ENCODE results near the gene DENND2D.

The DENND2D gene

DNA sequence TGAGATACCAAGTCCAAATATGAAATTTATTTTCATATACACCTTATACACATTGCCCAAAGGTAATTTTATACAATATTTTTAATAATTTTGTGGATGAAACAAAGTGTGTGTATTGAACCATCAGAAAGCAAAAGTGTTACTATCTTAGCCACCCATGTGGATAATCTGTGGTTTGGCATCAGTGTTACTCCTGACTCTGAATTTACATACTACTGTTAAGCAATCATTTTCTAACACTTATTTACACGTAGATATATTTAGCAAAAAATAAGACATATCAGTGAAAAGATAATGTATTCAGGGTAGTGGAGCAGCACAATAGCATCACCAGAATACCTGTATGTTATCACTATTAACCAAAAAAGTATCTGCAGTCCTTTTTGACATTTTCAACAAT is 23.8 kb downstream of the DENND2D start:
- Histone ChIP-seq H3K27me3 (no peaks in the 10 kb centered on the region), H3K27ac (no peak overlapping the region), H3K4me1 (ENCODE audit: control insufficient read depth in 1 of 2, insufficient read depth in 1 of 2, low read depth in 1 of 2, low read length in 1 of 2) (no peaks in the 10 kb centered on the region), H3K4me3 (ENCODE audit: low read depth in 1 of 2, low read length in 1 of 2) (no peak overlapping the region), H3K36me3 (peaks cover 54% of the 10 kb centered on the region), H3K9me3 (no peaks in the 10 kb centered on the region)
- no peak for TF ChIP-seq CTCF (IDR thresholded peaks at IDR 0.05)

GRCh38 chr1:111175349-111175748 is 25.1 kb downstream of the DENND2D start:
- Histone ChIP-seq H3K4me3 (ENCODE audit: low read depth in 1 of 2, low read length in 1 of 2) (no peak overlapping the region), H3K4me1 (ENCODE audit: control insufficient read depth in 1 of 2, insufficient read depth in 1 of 2, low read depth in 1 of 2, low read length in 1 of 2) (no peaks in the 10 kb centered on the region), H3K27ac (no peak overlapping the region), H3K9me3 (no peaks in the 10 kb centered on the region), H3K36me3 (peaks cover 67% of the 10 kb centered on the region), H3K27me3 (no peaks in the 10 kb centered on the region)
- no peak for TF ChIP-seq CTCF (IDR thresholded peaks at IDR 0.05)

DNA sequence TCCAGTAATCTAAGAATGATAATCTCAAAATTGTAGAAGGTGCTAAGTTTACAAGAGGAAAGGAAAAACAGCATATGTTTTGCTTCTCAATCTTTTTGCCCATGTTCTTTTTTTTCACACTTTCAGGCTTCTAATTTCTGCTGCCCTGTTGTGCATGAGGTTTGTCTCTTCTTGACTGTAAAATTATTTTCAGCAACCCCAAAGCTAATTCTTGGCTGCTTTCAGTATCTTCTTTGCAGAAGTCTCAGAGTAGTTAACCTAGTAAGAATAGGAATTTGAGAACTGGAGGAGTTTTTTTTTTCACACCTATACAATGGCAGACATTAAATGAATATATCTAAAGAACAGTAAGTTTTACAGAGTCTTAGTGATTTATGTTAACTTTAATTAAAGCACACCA is 26.4 kb downstream of the DENND2D start:
- Histone ChIP-seq H3K27ac (no peak overlapping the region), H3K9me3 (no peaks in the 10 kb centered on the region), H3K4me1 (ENCODE audit: control insufficient read depth in 1 of 2, insufficient read depth in 1 of 2, low read depth in 1 of 2, low read length in 1 of 2) (no peaks in the 10 kb centered on the region), H3K36me3 (peaks cover 69% of the 10 kb centered on the region), H3K4me3 (ENCODE audit: low read depth in 1 of 2, low read length in 1 of 2) (no peak overlapping the region), H3K27me3 (no peaks in the 10 kb centered on the region)
- TF ChIP-seq CTCF (IDR thresholded peaks at IDR 0.05): no peak

DNA sequence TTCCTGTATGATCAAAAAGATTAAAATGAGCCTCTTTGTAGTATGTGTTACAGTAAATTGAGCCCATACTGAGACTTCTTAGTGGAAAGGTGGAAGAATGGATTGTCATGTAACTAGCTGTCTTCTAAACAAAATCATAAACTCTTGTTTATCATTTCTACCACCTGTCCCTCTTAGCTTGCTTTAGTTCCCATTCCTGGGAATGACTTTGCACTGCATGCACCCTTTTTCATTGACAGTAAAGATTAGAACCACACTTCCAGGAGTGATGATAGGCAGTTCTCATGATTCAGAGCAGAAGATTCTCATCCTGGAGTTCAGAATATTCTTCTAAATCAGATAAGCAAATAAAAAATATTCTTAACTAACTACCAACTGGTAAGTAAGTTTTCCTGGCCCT is 28.0 kb downstream of the DENND2D start:
- no peaks in the 10 kb centered on the region for H3K27me3 ChIP-seq
- no peaks in the 10 kb centered on the region for H3K9me3 ChIP-seq
- H3K4me3 ChIP-seq (ENCODE audit: low read depth in 1 of 2, low read length in 1 of 2): no peak overlapping the region
- H3K36me3 ChIP-seq: peaks cover 72% of the 10 kb centered on the region
- no peak overlapping the region for H3K27ac ChIP-seq
- no peaks in the 10 kb centered on the region for H3K4me1 ChIP-seq (ENCODE audit: control insufficient read depth in 1 of 2, insufficient read depth in 1 of 2, low read depth in 1 of 2, low read length in 1 of 2)
- no peak for TF ChIP-seq CTCF (IDR thresholded peaks at IDR 0.05)

DNA sequence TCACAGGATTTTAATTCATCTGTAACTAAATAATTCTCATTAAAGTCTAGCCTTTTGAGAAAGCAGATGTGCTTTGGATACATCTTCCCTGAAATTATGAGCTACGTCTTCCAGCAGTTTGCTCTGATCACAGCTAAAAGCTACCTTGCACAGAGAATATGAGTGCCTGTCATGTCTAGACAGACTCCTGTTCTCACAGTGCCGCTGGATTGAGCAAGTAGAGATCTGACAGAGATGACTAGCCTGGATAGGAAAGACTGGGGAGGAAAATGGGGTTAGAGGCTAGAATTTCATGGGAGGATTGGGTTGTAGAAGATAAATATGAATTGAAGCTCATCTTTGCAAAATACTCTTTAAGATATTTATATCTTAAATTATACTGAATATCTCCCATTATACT is 36.3 kb downstream of the DENND2D start:
- no peaks in the 10 kb centered on the region for H3K9me3 ChIP-seq
- no peak overlapping the region for H3K27ac ChIP-seq
- H3K27me3 ChIP-seq: no peaks in the 10 kb centered on the region
- TF ChIP-seq CTCF (IDR thresholded peaks at IDR 0.05): no peak
- no peaks in the 10 kb centered on the region for H3K4me1 ChIP-seq (ENCODE audit: control insufficient read depth in 1 of 2, insufficient read depth in 1 of 2, low read depth in 1 of 2, low read length in 1 of 2)
- peaks cover 40% of the 10 kb centered on the region for H3K36me3 ChIP-seq
- H3K4me3 ChIP-seq (ENCODE audit: low read depth in 1 of 2, low read length in 1 of 2): no peak overlapping the region

- Histone ChIP-seq H3K36me3 (peaks cover 34% of the 10 kb centered on the region), H3K4me3 (ENCODE audit: low read depth in 1 of 2, low read length in 1 of 2) (no peak overlapping the region)
- no peak for TF ChIP-seq CTCF (IDR thresholded peaks at IDR 0.05)
These were observed 37.1 kb downstream of the DENND2D start for GRCh38 chr1:111163363-111163762.

More at GRCh38 chr1:111163363-111163762, 37.1 kb downstream of the DENND2D start:
- H3K27ac ChIP-seq: no peak overlapping the region
- H3K9me3 ChIP-seq: no peaks in the 10 kb centered on the region
- H3K4me1 ChIP-seq (ENCODE audit: control insufficient read depth in 1 of 2, insufficient read depth in 1 of 2, low read depth in 1 of 2, low read length in 1 of 2): no peaks in the 10 kb centered on the region
- H3K27me3 ChIP-seq: no peaks in the 10 kb centered on the region

Data from neutrophil (primary cell).